HG03378 (cell line): ENCODE measurements around the gene NAALADL1.
A peak's percentile ranks its signal among the peaks of the same experiment; 100 is the strongest.
"Not testable (repeated sequence)": the region's sequence is repeated elsewhere in the genome, so short reads cannot be mapped to it uniquely, and the experiment has no call there.

Experiments
- ATAC-seq: cut with Tn5 transposase; IDR thresholded peaks from one replicate; pipeline ENCODE4 v1.9.1; 2021; ENCODE audit warnings: mild to moderate bottlenecking, moderate library complexity; ENCODE audit not compliant: unreplicated experiment

The NAALADL1 gene

GRCh38 chr11:65051398-65051858, 6.9 kb downstream of the NAALADL1 start:
- no peak for ATAC-seq

DNA sequence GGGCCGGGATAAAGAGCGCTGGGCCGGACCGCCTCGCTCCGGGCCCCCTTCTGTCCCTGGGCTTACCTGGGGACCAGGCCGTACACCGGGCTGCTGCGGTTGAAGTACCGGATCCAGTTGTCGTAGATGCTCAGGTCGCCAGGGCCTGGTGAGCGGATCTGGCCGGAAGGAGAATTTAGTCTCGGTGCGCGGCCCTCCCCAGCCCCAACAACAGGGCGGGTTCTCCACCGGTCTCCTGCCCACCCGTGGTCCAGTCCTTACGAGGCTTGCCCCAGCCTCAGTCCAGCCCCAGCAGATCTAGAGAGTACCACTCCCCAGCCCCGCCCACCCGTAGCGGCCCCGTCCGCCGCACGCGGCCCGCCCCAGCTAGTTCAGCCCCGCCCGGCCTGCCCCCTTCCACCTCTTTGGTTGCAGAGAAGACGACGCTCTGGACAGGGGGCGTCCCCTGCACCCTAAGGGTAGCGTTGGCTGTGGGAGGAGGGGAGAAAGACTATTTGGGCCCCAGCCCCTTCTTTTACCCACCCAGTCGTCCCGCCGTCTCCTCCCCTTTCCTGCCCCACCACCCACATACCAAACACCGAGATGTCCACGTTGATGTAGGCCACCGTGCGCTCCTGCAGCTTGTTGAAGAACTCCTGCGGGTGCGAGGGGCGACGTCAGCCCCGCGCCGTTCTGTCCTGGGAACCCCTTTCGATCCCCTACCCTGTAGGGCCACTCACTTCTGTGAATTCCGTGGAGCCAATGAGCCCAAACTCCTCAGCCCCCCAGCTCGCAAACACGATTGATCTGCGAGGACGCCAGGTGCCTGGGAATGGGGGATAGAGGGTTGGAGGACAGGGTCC, 10.6 kb downstream of the NAALADL1 start:
- no peak for ATAC-seq

GRCh38 chr11:65045728-65046127, 12.6 kb downstream of the NAALADL1 start:
- ATAC-seq: no peak

- ATAC-seq: no peak
These were observed 13.3 kb downstream of the NAALADL1 start for GRCh38 chr11:65045061-65045460.

DNA sequence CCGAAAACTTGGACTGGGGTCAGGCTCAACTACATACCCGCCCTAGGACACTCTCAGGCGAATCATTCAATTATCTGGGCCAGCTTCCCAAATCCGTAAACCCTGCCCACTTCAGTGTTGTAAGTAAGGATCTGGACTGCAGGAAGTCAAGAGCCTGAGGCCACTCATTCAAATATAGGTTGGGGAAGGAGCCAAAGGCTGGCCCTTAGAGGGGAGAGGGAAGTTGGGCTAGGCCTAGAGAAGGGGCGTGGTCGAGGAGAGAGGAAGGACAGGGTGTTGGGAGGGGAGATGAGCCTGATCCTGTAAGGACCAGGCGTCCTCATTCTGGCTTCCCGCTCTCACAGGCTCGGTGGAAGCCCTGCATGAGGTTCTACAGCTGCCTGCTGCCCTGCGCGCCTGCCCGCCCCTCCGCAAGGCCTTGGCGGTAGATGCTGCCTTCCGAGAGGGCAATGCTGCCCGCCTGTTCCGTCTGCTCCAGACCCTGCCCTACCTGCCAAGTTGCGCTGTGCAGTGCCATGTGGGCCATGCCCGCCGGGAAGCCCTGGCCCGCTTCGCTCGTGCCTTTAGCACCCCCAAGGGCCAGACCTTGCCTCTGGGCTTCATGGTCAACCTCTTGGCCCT, 14.4 kb downstream of the NAALADL1 start:
- no peak for ATAC-seq

GRCh38 chr11:65042891-65043290, 15.5 kb downstream of the NAALADL1 start:
- ATAC-seq: no peak

DNA sequence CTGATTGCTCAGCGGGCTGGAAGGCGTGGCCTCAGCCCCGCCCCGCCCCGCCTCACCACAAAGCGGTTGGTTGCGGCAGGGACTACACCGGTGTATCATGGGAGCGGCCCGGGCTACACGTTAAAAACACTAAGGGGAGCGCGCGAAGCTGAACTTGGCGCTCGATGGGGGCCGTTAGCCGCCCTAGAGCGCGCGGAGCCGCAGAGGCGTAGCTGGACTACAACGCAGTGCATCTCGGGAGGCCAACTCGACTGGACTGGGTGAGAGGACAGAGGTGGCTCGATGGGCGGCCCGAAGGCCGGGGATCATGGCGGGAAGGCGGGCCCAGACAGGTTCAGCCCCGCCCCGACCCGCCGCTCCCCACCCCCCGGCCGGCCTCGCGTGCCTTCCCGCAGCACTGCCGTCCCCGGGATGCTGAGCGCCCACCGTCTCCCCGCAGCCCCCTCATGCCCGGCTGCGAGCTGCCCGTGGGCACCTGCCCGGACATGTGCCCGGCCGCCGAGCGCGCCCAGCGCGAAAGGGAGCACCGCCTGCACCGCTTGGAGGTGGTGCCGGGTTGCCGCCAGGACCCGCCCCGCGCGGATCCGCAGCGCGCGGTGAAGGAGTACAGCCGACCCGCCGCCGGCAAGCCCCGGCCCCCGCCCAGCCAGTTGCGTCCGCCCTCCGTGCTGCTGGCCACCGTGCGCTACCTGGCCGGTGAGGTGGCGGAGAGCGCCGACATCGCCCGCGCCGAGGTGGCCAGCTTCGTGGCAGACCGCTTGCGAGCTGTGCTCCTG, 17.3 kb downstream of the NAALADL1 start, which contains the start of gene SAC3D1:
TSS of gene SAC3D1 (plus strand) at position 364 of the 776 bp plus-strand sequence. CDS start at position 447, 83 bp downstream.
- peak; percentile 75 for ATAC-seq

DNA sequence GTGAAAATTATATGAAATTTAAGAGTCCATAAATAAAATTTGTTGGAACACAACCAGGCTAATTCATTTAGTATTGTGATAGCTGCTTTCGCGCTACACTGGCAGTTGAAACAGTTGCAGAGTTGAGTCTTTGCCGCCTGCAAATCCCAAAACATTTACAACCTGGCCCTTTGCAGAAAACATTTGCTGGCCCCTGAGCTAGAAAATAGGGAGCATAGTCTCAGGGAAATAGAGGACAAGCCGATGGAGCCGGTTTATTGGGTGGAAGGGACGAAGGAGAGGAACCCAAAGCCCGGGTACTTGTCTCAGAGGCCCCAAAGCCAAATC, 17.9 kb downstream of the NAALADL1 start:
- ATAC-seq: no peak

DNA sequence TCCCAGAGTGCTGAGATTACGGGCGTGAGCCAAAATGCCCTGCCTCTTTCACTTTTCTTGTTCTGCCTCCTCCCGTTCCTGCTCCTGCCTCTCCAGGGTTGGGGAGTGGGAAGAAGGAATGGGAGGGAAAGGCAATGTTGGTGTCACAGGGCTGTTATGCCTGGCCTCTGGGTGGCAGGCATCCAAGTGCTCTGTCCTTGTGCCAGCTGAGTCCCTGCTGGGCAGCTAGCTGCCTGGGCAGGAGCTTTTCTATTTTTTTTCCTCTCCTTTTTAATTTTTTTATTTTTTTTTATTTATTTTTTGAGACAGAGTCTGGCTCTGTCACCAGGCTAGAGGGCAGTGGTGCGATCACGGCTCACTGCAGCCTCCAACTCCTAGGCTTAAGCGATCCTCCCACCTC, 21.4 kb downstream of the NAALADL1 start:
- no peak for ATAC-seq

GRCh38 chr11:65035579-65035978, 22.8 kb downstream of the NAALADL1 start:
- ATAC-seq: no peak

DNA sequence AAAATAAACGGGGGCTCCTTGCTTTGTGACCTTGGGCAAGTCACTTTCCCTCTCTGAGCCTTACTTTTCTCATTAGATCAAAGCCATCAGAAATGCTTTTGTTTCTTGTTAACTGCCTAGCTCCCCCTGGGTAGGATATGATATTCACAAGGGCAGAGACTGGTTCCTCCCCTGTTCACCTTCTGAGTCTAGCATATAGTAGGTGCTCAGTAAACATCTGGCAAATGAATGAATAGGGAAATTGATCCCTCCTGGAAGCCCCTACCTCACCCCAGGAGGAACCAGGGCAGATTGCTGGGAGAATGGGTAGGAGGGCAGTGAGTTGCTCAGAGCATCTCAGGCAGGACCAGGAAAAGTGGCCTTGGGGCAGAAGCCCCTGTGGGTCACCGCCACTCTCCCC, 23.9 kb downstream of the NAALADL1 start:
- no peak for ATAC-seq

DNA sequence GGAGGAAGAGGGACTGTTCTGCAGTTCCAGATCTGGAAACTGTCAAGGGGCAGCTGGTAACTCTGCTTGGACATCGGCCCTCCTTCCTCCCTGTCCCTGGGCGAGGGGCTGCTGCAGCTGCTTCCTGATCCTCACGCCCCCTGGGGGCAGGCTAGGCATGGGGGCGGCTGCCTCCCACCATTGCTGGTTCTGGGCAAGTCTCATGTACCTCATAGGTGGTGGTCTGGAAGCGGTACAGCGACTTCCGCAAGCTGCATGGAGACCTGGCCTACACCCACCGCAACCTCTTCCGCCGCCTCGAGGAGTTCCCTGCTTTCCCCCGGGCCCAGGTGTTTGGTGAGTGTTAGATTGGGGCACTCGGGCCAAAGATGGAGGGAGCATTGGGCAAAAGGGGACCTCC, 26.1 kb downstream of the NAALADL1 start:
- ATAC-seq: no peak

DNA sequence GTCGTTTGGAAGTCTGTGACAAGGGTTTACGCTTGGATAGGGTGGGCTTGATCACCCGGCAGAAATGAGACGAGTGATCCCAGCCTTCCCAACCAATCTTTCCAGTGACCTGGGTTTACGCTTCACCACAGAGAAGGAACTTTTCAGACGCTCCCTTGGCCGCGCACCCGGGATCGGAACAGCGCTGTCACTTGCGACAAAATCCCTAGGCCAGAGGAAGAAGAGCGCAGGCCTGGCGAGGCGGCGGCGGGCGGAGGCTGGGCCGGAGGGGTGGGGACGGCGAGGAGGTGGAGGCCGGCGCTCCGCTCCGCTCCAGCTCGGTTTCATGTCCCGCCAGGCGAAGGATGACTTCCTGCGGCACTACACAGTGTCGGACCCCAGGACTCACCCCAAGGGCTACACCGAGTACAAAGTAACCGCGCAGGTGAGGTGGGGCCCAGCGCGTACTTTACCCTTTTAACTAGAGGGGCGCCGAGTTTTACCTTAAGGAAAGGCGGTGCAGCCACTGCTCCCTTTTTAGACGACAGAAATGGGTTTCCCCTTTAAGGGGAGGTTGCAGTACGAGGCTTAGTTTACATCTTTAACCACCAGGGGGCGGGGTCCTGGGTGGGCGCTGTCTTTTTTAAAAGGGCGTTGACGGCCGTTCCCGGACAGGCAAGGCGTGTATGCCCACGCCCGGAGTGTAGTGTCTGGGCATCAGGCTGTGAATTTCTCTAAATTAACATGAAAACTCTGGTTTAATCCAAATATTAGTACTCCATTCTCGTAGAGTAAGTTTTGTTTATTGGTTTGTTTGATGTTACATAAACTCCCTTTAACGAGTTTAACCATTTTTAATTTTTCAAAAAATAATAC, 30.9 kb downstream of the NAALADL1 start, which contains the start of gene SNX15:
TSS of gene SNX15 (plus strand) at position 227 of the 855 bp plus-strand sequence. CDS start at position 326, 99 bp downstream.
- ATAC-seq: peak; percentile 85

DNA sequence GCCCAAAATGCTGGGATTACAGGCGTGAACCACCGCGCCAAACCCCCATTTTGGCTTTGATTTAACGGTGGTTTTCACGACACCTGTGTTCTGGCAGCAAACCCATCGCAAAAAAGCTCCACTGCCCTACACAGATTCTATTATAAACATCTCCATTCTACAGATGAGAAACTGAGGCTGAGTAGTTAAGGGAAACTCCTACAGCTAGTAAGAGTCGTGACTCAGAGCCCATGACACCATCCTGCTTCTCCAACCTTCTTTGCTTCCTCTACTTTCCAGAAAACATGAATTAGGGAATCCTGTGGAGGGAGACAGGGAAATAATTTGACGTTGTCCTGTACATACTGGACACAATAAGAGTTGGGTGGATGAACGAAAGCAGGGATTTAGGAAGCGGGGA, 31.5 kb downstream of the NAALADL1 start:
- no peak for ATAC-seq

DNA sequence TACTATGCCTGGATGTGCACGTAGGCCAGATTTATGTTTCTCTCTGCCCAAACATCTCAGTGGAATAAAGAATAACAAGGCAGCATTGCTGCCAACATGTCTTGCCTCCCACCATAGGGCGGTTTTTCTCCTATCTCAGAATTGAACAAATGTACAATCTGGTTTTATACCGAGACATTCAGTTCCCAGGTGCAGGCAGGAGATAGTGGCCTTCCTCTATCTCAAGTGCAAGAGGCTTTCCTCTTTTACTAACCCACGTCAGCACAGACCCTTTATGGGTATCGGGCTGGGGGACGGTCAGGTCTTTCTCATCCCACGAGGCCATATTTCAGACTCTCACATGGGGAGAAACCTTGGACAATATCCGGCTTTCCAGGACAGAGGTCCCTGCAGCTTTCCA, 34.9 kb downstream of the NAALADL1 start:
- ATAC-seq: not testable (repeated sequence)

GRCh38 chr11:65021509-65021908, 36.8 kb downstream of the NAALADL1 start:
- no peak for ATAC-seq

- no peak for ATAC-seq
These were observed 37.4 kb downstream of the NAALADL1 start for GRCh38 chr11:65021003-65021402.

DNA sequence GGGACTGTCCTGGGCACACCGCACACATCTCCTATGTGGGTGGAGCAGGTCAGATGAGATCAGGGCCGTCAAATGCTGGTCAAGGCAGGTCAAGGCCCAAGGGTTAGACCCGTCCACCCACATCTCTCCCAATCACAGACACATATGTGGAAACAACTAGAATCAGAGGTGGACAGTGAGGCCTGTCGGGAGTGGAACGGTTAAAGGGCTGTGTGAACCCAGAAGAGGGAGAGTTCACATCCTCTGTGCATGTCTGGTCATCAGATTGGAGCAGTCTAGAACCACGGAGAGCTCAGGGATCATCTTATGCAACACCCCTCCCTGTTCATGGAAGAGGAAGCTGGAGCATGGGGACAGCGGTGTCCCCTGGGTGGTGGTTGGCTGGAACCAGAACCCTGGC, 38.5 kb downstream of the NAALADL1 start:
- no peak for ATAC-seq

DNA sequence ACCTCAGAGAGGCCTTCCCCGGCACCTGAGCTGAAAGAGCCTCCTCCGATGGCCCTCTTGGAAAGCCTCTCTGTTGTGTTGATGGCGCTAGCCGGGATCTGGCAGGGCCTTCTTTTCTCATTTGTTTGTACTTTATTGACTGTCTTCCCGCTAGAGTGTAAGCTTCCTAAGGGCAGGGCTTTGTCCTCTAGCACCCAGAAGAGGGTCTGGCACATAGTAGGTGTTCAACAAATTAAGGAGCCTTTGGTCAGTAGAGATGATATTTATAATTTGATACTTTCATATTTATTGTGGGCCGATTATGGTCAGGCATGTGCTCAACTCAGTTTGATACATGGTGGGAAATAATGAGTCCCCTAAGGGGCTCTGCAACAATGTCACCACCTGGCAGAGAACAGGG, 40.4 kb downstream of the NAALADL1 start:
- no peak for ATAC-seq

DNA sequence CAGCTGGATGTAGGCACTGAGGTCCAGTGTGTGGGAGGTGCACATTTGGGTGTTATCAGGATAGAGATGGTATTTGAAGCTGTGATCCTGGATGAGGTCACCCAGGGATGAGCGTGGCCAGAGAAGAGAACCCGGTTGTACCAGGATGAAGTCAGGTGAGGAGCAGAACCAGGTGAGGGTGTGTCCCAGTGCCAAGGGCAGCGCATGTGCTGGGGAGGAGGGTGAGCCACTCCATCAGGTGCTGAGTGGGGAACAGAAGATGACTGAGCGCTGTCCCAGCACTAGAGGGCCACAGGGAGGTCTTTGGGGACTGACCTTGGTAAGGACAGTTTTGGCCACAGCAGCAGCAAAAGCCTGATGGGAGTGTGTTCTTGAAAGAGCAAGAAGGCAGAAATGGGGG, 41.6 kb downstream of the NAALADL1 start:
- ATAC-seq: no peak
